Activated CD4-positive, alpha-beta T cell treated with anti-CD3 and anti-CD28 coated beads, Interleukin-2, amount 10 ng/mL, durations not matched to agents 24 days and 14 days (primary cell): ENCODE results near the gene BCAT1. TPM values are rescaled to one million over a fixed set of nuclear protein-coding genes. Genes with fewer than 3 reads are reported as not detected.
"Not testable (repeated sequence)": the region's sequence is repeated elsewhere in the genome, so short reads cannot be mapped to it uniquely, and the experiment has no call there.

Experiments used
- DNase-seq: peaks from one replicate; pipeline ENCODE4 v3.0.0; 2022
- H3K27ac Mint-ChIP-seq: one replicate; pipeline ENCODE4 v1.8.0; 2022; ENCODE audit warnings: mild to moderate bottlenecking, mixed read lengths
- H3K27me3 Mint-ChIP-seq: one replicate; pipeline ENCODE4 v1.8.0; 2022; ENCODE audit warnings: mixed read lengths
- H3K36me3 Mint-ChIP-seq: one replicate; pipeline ENCODE4 v1.8.0; 2022; ENCODE audit warnings: low read depth, mild to moderate bottlenecking, mixed read lengths
- H3K4me1 Mint-ChIP-seq: one replicate; pipeline ENCODE4 v1.8.0; 2021; ENCODE audit warnings: mixed read lengths
- H3K4me3 Mint-ChIP-seq: one replicate; pipeline ENCODE4 v1.8.0; 2022; ENCODE audit warnings: mild to moderate bottlenecking, moderate library complexity, mixed read lengths
- H3K9me3 Mint-ChIP-seq: one replicate; pipeline ENCODE4 v1.8.0; 2021; ENCODE audit warnings: mixed read lengths
- intact Hi-C: fragments of 100-400 bp; cut with micrococcal nuclease; formaldehyde crosslinking; loops from one replicate; pipeline ENCODE4 v1.15.1; 2023
- total RNA-seq: library from RNA; stranded (reverse); gene quantifications from 2 replicates; pipeline ENCODE4 v1.2.3, GENCODE V29; 2022

The BCAT1 gene
- total RNA-seq, 1 donor from 2014 or later: 49.7 TPM

DNA sequence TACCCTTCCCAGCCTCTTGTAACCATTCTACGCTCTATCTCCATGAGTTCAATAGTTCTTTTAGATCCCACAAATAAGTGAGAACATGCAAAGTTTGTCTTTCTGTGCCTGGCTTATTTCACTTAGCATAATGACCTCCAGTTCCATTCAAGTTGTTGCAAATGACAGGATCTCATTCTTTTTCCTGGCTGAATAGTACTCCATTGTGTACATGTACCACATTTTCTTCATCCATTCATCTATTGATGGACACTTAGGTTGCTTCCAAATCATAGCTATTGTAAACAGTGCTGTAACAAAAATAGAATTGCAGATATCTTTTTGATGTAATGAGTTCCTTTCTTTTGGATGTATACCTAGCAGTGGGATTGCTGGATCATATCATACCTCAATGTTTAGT lies 139.6 kb downstream of the BCAT1 start:
- DNase-seq: not testable (repeated sequence)

DNA sequence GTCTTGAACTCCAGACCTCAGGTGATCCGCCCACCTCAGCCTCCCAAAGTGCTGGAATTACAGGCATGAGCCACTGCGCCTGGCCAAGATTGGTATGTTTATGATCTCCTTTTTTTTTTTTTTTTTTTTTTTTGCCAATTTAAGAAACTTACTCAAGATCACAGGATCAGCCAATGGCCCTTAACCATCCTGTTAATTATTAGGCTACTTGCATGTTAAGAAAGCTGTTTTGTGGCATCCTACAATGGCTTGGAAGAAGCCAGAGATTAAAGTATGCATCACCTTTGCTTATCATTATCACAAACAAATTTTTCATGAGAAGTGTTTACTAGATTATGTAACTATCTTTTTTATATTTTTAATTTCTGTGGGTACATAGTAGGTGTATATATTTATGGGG lies 140.2 kb downstream of the BCAT1 start:
- intact Hi-C loops: no loop called here
- Mint-ChIP-seq H3K27me3 (no peaks in the 10 kb centered on the region), H3K36me3 (peaks cover 15% of the 10 kb centered on the region), H3K4me3 (no peak overlapping the region), H3K27ac (no peak overlapping the region), H3K9me3 (peaks cover 18% of the 10 kb centered on the region), H3K4me1 (peaks cover 5% of the 10 kb centered on the region)
- no peak for DNase-seq

More for the DNA sequence above, 139.6 kb downstream of the BCAT1 start:
- intact Hi-C loops, H3K4me3 Mint-ChIP-seq, H3K27ac Mint-ChIP-seq, H3K27me3 Mint-ChIP-seq, H3K4me1 Mint-ChIP-seq: not testable (repeated sequence)
- Mint-ChIP-seq H3K9me3 (peaks cover 20% of the 10 kb centered on the region), H3K36me3 (peaks cover 18% of the 10 kb centered on the region)

DNA sequence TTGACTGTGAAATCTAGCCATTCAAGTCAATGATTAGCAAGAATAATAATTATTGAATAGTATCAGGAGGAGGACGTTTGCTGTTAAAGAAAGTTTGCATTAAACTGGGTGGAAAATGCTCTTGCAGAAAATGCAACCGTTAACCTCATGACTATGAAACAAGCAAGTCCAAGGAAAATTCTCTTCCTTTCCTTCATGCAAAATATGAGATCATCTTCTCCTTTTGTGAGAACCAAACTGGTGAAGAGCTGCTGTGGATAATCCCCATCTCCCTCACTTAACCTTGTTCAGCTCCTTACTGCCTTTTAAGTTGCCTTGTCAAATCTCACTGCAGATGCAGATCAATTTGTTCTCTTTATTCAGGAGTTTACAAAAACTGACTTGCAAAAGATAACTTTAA lies 142.5 kb downstream of the BCAT1 start:
- DNase-seq: no peak
- peaks cover 11% of the 10 kb centered on the region for H3K4me1 Mint-ChIP-seq
- H3K36me3 Mint-ChIP-seq: peaks cover 12% of the 10 kb centered on the region
- H3K4me3 Mint-ChIP-seq: no peak overlapping the region
- H3K27ac Mint-ChIP-seq: no peak overlapping the region
- peaks cover 12% of the 10 kb centered on the region for H3K9me3 Mint-ChIP-seq
- no peaks in the 10 kb centered on the region for H3K27me3 Mint-ChIP-seq
- intact Hi-C loops: no loop called here

DNA sequence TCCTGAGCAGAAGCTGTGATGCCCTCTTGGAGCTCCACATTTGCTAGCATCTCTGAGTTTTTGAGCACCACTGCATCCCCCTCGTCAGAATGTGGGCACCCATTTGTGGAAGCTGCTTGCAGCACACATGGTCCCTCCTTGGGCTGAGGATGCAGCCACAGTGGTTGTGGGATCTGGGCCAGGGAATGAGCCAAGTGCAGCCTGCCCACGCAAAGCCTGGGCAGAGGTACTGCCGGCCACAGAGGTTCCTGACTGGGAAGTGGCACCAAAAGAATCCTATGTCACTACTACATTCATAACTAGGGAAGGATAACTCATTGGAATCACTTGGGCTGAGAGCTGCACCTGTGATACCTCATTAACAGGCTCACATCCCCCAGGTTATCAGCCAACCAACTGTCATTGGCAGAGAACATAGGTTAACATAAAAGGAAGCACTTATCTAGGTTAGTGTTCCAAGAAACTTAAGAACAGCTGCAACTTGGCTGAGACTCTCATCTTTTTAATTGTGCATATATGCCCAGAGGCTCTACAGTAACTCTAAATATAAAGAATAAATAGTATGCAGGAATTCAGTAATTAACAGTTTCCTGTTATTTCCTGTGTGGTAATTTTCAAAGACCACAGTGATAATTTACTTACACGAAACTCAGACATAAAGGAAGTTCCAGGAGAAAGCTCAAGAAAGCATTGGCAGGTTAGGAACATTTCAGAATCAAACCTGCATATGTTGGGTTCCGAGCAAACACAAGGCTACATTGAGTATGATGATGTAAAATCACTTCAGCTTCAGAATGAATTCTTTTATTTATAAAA lies 145.3 kb downstream of the BCAT1 start:
- H3K4me3 Mint-ChIP-seq: peak overlapping the region; percentile 23
- H3K27me3 Mint-ChIP-seq: no peaks in the 10 kb centered on the region
- H3K9me3 Mint-ChIP-seq: peaks cover 12% of the 10 kb centered on the region
- H3K27ac Mint-ChIP-seq: no peak overlapping the region
- peaks cover 11% of the 10 kb centered on the region for H3K4me1 Mint-ChIP-seq
- peaks cover 9% of the 10 kb centered on the region for H3K36me3 Mint-ChIP-seq
- no peak for DNase-seq
- intact Hi-C loops: no loop called here

DNA sequence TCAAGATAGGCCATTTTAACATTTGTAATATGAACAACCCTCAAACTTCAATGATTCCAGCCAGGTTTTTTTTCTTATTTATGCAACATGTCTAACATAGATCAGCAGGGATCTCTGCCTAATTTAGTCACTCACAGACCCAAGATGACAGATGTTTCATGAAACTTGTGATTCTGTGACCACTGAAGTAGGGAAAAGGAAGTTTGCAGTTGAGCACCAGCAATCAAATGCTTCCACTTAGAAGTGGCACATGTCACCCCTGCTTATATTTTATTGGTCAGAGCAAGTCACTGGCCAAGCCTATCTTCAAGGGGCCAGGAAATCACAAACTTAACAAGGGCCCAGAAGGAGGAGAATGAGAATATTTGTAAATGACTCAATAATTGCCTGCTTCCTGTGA lies 150.6 kb downstream of the BCAT1 start:
- H3K4me3 Mint-ChIP-seq: no peak overlapping the region
- intact Hi-C loops: no loop called here
- peaks cover 31% of the 10 kb centered on the region for H3K4me1 Mint-ChIP-seq
- H3K9me3 Mint-ChIP-seq: peaks cover 12% of the 10 kb centered on the region
- H3K27ac Mint-ChIP-seq: no peak overlapping the region
- peaks cover 5% of the 10 kb centered on the region for H3K36me3 Mint-ChIP-seq
- DNase-seq: no peak
- H3K27me3 Mint-ChIP-seq: no peaks in the 10 kb centered on the region

DNA sequence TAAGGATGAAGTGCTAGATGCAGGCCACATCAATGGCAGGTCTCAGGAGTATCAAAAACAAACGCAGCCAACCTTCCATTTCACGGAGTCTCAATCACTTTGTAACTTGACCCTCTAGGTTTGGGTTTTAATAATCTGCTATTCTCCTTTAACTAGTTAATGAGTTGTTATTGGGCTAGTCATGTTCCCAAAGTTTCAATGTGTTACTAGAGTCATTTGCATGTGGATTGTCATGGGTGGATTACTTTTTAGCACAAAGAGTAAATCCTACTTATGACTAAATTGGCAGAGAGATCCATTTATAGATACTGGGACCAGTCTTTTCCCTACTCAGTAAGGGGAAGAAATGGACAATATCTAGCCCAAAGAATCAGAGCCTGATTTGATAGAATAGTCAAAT lies 151.0 kb downstream of the BCAT1 start:
- intact Hi-C loops: no loop called here
- H3K9me3 Mint-ChIP-seq: peaks cover 12% of the 10 kb centered on the region
- H3K27ac Mint-ChIP-seq: no peak overlapping the region
- H3K4me1 Mint-ChIP-seq: peaks cover 29% of the 10 kb centered on the region
- H3K27me3 Mint-ChIP-seq: no peaks in the 10 kb centered on the region
- H3K4me3 Mint-ChIP-seq: no peak overlapping the region
- DNase-seq: no peak
- peaks cover 4% of the 10 kb centered on the region for H3K36me3 Mint-ChIP-seq

DNA sequence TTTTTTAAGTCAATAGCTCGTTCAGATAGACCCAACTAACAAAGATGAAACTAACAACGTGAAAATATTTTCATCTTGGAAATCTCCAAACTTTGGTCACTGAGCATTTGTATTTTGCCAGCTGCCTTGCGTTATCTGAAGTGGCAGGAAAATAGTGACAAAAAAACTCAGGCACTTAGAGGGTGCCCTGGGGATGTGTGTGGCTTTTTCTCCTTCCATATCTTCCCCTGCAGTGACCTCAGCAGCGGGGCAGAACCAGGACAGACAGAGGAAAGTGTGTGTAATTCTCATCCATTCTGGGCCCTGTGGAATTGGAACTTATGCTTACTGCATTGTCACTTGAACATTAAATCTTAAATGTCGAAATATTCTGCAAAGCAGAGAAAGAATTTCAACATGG lies 152.0 kb downstream of the BCAT1 start:
- no peak overlapping the region for H3K27ac Mint-ChIP-seq
- peaks cover 3% of the 10 kb centered on the region for H3K36me3 Mint-ChIP-seq
- H3K9me3 Mint-ChIP-seq: peaks cover 15% of the 10 kb centered on the region
- intact Hi-C loops: no loop called here
- H3K4me1 Mint-ChIP-seq: peaks cover 31% of the 10 kb centered on the region
- DNase-seq: no peak
- no peaks in the 10 kb centered on the region for H3K27me3 Mint-ChIP-seq
- H3K4me3 Mint-ChIP-seq: no peak overlapping the region

DNA sequence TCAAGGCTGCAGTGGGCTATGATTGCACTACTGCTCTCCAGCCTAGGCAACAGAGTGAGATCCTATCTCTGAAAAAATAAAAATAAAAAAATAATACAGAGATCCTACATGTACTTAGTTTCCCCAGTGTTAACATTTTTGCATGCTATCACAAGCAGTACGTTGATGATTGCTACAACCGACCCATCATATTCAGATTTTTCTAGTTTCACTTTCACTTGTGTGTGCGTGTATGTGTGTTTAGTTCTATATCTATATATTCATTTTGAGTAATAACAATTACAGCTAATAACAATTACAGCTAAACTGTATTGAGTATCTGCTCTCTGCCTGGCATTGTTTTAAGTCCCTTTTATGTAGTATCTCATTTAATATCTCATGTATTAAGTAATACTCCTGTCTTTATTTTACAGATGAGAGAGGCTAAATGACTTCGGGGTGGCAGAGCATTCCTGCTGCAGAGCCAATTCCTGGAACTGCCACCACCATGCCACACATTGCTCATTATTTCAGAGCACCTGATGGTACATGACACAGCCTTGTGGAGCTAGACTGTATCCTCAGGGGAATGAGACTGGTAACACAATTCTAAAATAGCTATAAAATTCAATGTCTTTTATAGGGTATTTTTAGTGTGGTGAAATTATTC lies 153.1 kb downstream of the BCAT1 start:
- Mint-ChIP-seq H3K4me3 (peak overlapping the region; percentile 71), H3K36me3 (peaks cover 2% of the 10 kb centered on the region), H3K27ac (peak overlapping the region; percentile 46), H3K27me3 (no peaks in the 10 kb centered on the region), H3K9me3 (peaks cover 17% of the 10 kb centered on the region), H3K4me1 (peaks cover 35% of the 10 kb centered on the region)
- intact Hi-C loops: loop anchor here (2.0 kb wide), 1 partner anchor 43 kb away; no protein-coding TSS in a partner anchor
- peak; percentile 63 for DNase-seq

DNA sequence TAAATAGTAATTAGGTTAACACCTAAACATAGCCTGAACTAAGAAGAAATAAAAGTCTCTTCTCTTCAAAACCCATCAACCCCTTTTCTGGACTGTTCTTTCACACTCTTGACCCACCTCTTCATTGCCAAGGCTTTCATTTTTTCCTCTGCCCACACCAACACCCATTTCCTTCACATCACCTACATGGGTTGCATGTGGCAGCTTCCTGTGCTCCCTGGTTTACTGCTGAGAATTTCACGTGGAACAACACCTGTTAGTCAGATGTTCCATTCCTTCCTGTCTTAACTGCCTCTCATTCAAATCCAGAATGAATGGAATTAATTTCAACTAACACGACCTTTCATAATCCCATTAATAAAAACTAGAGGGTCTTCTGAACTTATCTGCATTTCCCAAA lies 157.3 kb downstream of the BCAT1 start:
- Mint-ChIP-seq H3K4me1 (peaks cover 24% of the 10 kb centered on the region), H3K27ac (peak overlapping the region; percentile 27), H3K9me3 (peaks cover 13% of the 10 kb centered on the region), H3K4me3 (no peak overlapping the region), H3K27me3 (peaks cover 2% of the 10 kb centered on the region), H3K36me3 (peaks cover 2% of the 10 kb centered on the region)
- no peak for DNase-seq
- intact Hi-C loops: no loop called here

DNA sequence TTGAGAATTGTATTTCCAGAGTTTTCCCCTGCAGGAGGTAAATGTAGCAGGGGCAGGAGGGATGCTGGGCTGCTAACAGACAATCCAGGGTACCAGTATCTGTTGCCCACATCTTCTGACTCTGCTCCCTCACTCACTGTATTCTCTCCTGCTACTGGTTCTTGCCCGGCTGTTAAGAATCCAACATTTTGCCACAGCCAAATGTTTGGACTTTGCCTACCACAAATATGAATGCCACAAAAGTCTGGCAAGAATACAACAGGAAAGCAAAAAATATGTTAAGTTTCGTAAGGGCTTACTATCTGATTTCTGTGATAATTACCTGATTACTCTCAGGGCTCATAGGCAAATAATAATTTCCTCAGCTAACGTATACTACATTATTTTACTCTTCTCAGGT lies 160.0 kb downstream of the BCAT1 start:
- intact Hi-C loops: no loop called here

DNA sequence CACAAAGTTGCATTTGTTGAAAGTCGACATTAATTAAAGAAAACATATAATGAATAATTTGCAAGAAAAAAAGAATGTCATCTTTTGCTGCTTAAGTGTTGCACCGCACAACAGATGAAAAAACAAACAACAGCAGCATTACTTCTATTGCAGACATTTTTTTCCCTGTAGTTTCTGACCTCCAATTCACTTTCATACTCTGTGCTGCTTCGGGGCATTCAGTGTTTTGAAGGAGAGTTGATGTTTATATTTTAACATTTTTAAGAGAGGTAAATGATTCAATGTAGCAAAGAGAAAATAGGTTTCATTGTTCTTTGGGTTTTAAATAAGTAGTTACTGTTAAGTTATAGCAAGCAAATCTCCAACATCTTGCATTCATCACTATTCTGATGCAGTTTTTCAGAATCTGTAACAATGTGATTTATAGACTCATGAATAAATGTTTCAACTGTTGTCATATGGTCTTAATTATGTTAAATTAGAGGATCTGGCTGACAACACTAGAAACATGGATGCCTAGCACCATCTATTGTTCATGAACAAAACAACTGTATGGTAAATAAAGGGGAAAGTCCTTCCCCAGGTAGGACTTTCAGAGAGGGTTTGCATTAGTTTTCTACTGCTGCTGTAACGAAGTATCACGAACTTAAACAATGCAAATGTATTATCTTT lies 168.1 kb downstream of the BCAT1 start:
- no peak overlapping the region for H3K4me3 Mint-ChIP-seq
- H3K36me3 Mint-ChIP-seq: no peaks in the 10 kb centered on the region
- intact Hi-C loops: no loop called here
- DNase-seq: no peak
- H3K9me3 Mint-ChIP-seq: no peaks in the 10 kb centered on the region
- H3K4me1 Mint-ChIP-seq: no peaks in the 10 kb centered on the region
- H3K27me3 Mint-ChIP-seq: peaks cover 14% of the 10 kb centered on the region
- H3K27ac Mint-ChIP-seq: no peak overlapping the region

More for the DNA sequence above, 160.0 kb downstream of the BCAT1 start:
- H3K9me3 Mint-ChIP-seq: peaks cover 9% of the 10 kb centered on the region
- H3K27me3 Mint-ChIP-seq: peaks cover 10% of the 10 kb centered on the region
- no peak overlapping the region for H3K27ac Mint-ChIP-seq
- peaks cover 2% of the 10 kb centered on the region for H3K36me3 Mint-ChIP-seq
- no peak overlapping the region for H3K4me3 Mint-ChIP-seq
- peaks cover 10% of the 10 kb centered on the region for H3K4me1 Mint-ChIP-seq
- DNase-seq: no peak

DNA sequence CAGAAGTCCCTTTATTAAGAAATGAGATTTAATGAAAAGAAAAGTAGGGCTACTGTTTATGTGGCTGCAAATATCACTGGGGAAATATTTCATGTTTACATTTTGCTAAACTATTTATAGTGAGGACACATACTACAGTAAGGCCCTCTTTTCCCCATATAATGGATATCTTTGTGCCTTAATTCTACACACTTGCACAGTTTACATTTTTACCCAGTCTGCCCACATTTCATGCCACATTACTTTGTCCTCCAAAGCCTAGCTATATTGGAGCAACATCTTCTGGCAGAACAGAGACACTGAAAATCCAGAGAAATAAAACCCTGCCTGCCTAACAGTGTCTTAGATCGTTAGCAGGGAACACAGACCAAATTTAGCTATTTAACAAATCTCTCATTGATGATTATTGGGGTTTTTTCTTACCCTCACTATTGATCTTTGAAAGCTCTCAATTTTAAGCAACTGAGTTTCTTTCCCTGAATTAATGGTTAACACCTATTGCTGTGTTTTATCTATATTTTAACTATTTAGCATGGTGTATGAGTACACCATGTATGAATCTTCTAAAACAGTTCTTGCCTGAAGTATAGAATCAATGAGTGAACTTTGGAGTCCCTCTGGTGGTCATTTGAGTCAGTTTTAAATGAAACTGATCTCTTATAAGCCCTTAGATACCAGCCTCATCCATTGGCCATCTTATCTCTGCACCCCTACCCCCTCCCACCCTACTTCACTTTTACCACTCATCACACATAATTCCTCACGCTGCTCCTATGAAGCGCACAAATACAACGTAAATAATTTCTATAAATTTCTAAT lies 170.2 kb downstream of the BCAT1 start:
- no peak overlapping the region for H3K4me3 Mint-ChIP-seq
- DNase-seq: no peak
- intact Hi-C loops: loop anchor here (2.0 kb wide), 1 partner anchor 1574 kb away; no protein-coding TSS in a partner anchor
- H3K27ac Mint-ChIP-seq: no peak overlapping the region
- no peaks in the 10 kb centered on the region for H3K9me3 Mint-ChIP-seq
- H3K36me3 Mint-ChIP-seq: no peaks in the 10 kb centered on the region
- no peaks in the 10 kb centered on the region for H3K4me1 Mint-ChIP-seq
- peaks cover 11% of the 10 kb centered on the region for H3K27me3 Mint-ChIP-seq

DNA sequence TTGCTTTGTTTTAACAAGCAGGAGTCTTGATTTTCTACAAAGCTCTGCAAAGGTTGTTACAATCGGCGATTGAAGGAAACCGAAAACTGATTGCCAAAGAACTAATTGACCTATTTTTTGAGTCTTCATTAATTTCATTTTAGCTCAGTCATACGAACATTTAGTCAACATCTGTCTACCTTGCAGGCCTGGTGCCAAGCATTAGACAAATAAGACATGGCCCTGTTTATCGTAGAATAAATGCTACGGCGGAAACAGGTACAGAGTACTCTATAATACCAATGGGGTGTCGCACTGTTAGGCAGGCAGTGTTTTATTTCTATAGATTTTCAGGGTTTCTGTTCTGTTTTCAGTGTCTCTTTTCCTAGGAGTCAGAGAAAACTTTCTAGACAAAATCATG lies 171.5 kb downstream of the BCAT1 start:
- Mint-ChIP-seq H3K36me3 (no peaks in the 10 kb centered on the region), H3K4me1 (no peaks in the 10 kb centered on the region), H3K4me3 (no peak overlapping the region), H3K27ac (no peak overlapping the region), H3K27me3 (peaks cover 6% of the 10 kb centered on the region), H3K9me3 (no peaks in the 10 kb centered on the region)
- DNase-seq: no peak
- intact Hi-C loops: no loop called here
